ENCODE measurements around the gene MTUS2. TPM values are rescaled to one million over a fixed set of nuclear protein-coding genes. Genes with fewer than 3 reads are reported as not detected.

MTUS2 gene
- total RNA-seq (ENCODE audit: low replicate concordance): 0.22 and 0.67 TPM in 2 replicates

DNA sequence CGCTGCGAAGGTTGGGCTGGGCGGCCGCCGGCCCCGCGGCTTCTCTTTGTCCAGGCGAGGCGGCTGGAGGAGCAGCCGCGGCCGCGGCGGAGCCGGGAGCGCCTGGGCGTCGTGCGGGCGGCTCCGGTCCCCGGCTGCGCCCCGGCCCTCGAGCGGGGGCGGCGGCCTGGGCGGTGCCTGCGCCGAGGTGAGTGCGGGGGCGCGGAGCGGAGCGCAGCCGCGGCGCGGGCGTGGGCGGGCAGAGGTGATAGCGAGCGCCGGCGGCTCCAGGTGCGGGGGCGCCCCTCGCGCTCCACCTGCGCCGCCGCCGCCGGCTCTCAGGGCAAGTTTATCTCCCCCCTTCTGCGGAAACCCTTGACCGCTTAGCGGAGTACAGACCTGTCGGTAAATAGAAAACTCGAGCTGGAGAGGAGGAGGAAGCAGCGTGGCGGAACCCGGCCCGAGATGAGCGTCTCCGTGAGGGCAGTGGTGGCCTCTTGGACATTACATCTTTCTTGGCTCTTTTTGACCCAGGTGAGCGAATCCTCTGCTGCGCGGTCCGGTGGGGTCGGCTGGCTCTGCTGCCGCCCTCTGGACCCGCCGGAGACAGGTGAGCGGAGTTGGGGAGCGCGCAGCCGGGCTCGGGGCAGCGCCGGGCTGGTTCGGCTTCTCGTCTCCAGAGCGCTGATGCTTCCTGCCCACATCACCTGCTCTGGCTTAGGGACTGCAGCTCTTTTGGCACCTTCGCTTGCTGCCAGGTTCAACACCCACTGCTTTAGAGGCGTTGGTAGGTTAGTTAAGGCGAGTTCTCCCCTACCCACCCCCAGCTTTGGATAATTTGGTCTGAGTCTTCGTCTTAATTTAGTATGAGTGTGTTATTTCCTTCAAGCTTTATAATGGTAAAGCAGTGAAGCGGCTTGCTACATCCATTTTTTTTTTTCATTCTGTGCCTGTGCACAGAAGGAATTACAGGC, at the start of gene MTUS2:
TSS of gene MTUS2 (plus strand) at position 241 of the 953 bp plus-strand sequence.
- Histone ChIP-seq H3K4me3 (peak within 1 kb of the TSS; percentile 55), H2AFZ (replicated peaks) (peak within 1 kb of the TSS; percentile 64), H3K4me1 (no peaks in the 10 kb centered on the region), H3K9me3 (ENCODE audit: low read depth) (no peaks in the 10 kb centered on the region), H3K4me2 (peak within 1 kb of the TSS; percentile 96), H3K36me3 (no peaks in the 10 kb centered on the region), H3K9ac (no peak within 1 kb of the TSS), H3F3A (ENCODE audit: low read depth) (peaks cover 10% of the 10 kb centered on the region), H4K20me1 (ENCODE audit: low read depth) (no peaks in the 10 kb centered on the region), H3K27ac (no peak within 1 kb of the TSS), H3K79me2 (ENCODE audit: low read depth) (no peaks in the 10 kb centered on the region), H3K27me3 (peaks cover 68% of the 10 kb centered on the region)
- Mint-ChIP-seq H3K4me3 (peak within 1 kb of the TSS; percentile 85), H3K36me3 (no peaks in the 10 kb centered on the region), H3K4me1 (peaks cover 3% of the 10 kb centered on the region), H3K27ac (no peak within 1 kb of the TSS), H3K27me3 (ENCODE audit: insufficient read depth, low read depth) (peaks cover 29% of the 10 kb centered on the region), H3K9me3 (no peaks in the 10 kb centered on the region)
- peak; percentile 73 for TF ChIP-seq EZH2phosphoT487 (IDR thresholded peaks at IDR 0.05)
- peak; percentile 85 for TF ChIP-seq EZH2 (IDR thresholded peaks at IDR 0.05)
- TF ChIP-seq, protein P1, sequence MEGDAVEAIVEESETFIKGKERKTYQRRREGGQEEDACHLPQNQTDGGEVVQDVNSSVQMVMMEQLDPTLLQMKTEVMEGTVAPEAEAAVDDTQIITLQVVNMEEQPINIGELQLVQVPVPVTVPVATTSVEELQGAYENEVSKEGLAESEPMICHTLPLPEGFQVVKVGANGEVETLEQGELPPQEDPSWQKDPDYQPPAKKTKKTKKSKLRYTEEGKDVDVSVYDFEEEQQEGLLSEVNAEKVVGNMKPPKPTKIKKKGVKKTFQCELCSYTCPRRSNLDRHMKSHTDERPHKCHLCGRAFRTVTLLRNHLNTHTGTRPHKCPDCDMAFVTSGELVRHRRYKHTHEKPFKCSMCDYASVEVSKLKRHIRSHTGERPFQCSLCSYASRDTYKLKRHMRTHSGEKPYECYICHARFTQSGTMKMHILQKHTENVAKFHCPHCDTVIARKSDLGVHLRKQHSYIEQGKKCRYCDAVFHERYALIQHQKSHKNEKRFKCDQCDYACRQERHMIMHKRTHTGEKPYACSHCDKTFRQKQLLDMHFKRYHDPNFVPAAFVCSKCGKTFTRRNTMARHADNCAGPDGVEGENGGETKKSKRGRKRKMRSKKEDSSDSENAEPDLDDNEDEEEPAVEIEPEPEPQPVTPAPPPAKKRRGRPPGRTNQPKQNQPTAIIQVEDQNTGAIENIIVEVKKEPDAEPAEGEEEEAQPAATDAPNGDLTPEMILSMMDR (IDR thresholded peaks at IDR 0.05): no peak
- DNase-seq (ENCODE audit: low spot score): peak; percentile 36

DNA sequence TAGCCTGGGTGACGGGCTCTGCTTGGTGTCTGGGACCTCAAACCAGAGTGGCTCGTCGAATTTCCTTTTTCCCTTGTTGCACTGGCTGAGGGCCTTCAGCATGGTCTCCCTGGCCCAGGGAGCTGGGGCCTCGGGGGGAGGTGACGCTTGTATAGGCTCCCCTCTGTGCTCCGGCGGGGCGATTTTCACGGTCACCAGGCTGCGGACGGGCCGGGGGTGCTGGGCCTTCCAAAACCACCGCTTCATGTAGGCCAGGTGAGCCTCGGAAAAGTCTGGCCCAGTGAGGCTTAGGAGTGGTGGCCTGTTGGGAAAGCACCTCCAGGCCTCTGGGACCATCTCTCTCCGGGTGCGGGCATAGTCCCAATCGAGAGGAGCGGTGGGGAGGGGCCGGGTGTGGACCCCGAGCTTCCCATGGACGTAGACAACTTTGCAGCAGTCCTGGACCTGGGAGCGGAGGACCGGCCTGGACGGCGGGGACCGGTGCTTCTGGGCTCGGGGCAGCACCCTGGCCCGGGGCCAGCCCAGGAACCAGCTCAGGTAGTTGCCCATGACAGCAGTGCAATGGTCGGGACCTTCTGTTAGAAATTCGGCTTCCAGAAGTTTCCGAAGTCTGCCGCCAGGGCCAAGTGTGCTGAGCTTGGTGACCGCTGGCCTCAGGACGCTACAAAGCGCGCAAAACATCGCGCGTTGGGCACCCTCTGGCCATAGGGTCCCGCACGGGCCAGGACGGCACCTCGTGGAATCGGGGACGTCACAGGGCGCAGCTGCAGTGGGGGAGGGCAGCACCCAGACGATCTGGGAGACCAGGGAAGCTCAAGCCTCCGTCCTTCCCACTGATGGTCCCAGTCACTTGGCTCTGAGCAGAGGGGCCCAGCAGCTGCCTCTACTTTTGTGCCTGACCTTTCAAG, 41.6 kb upstream of the MTUS2 start:
- no peak overlapping the region for H3K4me3 Mint-ChIP-seq
- H3K9me3 Mint-ChIP-seq: peaks cover 15% of the 10 kb centered on the region
- Histone ChIP-seq H3K36me3 (no peaks in the 10 kb centered on the region), H3K4me2 (no peak overlapping the region), H3K27ac (no peak overlapping the region), H3K4me3 (no peak overlapping the region), H2AFZ (replicated peaks) (no peak overlapping the region), H3K79me2 (ENCODE audit: low read depth) (no peaks in the 10 kb centered on the region), H3F3A (ENCODE audit: low read depth) (no peaks in the 10 kb centered on the region), H3K4me1 (no peaks in the 10 kb centered on the region), H4K20me1 (ENCODE audit: low read depth) (no peaks in the 10 kb centered on the region), H3K9me3 (ENCODE audit: low read depth) (no peaks in the 10 kb centered on the region), H3K9ac (no peak overlapping the region), H3K27me3 (no peaks in the 10 kb centered on the region)
- no peak overlapping the region for H3K27ac Mint-ChIP-seq
- no peak for DNase-seq (ENCODE audit: low spot score)
- no peaks in the 10 kb centered on the region for H3K27me3 Mint-ChIP-seq (ENCODE audit: insufficient read depth, low read depth)
- TF ChIP-seq EZH2phosphoT487 (IDR thresholded peaks at IDR 0.05) (no peak), EZH2 (IDR thresholded peaks at IDR 0.05) (no peak)
- TF ChIP-seq, protein P1 (IDR thresholded peaks at IDR 0.05): no peak
- H3K36me3 Mint-ChIP-seq: no peaks in the 10 kb centered on the region
- H3K4me1 Mint-ChIP-seq: no peaks in the 10 kb centered on the region

DNA sequence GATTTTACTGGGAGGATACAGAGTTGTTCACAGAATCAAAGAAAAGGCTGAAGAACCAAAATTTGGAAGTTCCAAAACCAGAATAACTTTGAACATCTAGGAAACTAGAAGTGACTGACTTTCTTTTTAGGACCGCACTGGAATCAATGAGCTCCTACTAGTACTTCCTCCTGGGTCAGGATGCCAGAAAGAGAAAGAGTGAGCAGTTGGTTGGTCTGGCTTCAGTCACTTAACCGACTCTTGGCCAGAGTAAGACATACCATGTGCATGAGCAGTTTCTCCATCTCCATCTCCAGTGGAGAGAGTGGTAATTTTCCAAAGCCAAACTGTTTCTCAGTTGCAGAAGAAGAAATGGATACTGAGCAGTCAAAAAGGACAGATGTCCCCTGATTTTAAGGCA, 27.1 kb upstream of the MTUS2 start:
- H3K4me2 ChIP-seq: no peak overlapping the region
- no peaks in the 10 kb centered on the region for H3K9me3 ChIP-seq (ENCODE audit: low read depth)
- H3K27ac ChIP-seq: no peak overlapping the region
- H4K20me1 ChIP-seq (ENCODE audit: low read depth): no peaks in the 10 kb centered on the region
- H3K27ac Mint-ChIP-seq: no peak overlapping the region
- no peak overlapping the region for H3K4me3 Mint-ChIP-seq
- H3F3A ChIP-seq (ENCODE audit: low read depth): no peaks in the 10 kb centered on the region
- H3K36me3 ChIP-seq: no peaks in the 10 kb centered on the region
- peaks cover 5% of the 10 kb centered on the region for H3K4me1 Mint-ChIP-seq
- H3K27me3 Mint-ChIP-seq (ENCODE audit: insufficient read depth, low read depth): peaks cover 2% of the 10 kb centered on the region
- peaks cover 16% of the 10 kb centered on the region for H3K4me1 ChIP-seq
- no peaks in the 10 kb centered on the region for H3K36me3 Mint-ChIP-seq
- DNase-seq (ENCODE audit: low spot score): no peak
- H3K27me3 ChIP-seq: no peaks in the 10 kb centered on the region
- TF ChIP-seq, protein P1 (IDR thresholded peaks at IDR 0.05): no peak
- TF ChIP-seq EZH2phosphoT487 (IDR thresholded peaks at IDR 0.05): no peak
- no peak for TF ChIP-seq EZH2 (IDR thresholded peaks at IDR 0.05)
- no peaks in the 10 kb centered on the region for H3K9me3 Mint-ChIP-seq
- no peak overlapping the region for H3K4me3 ChIP-seq
- H3K79me2 ChIP-seq (ENCODE audit: low read depth): no peaks in the 10 kb centered on the region
- H2AFZ ChIP-seq (replicated peaks): no peak overlapping the region
- H3K9ac ChIP-seq: no peak overlapping the region

Data from neural progenitor cell (in vitro differentiated cells).